Activated CD4-positive, alpha-beta T cell treated with anti-CD3 and anti-CD28 coated beads, Interleukin-2, amount 50 U/mL, for 4 hours (primary cell): ENCODE data around the gene ZBED5.

Source experiments
- DNase-seq, 2 experiments: peaks; one replicate each; pipeline ENCODE4 v3.0.0-alpha.2; 2020

Gene ZBED5

GRCh38 chr11:10878408-10879214, 20.8 kb upstream of the ZBED5 start:
- DNase-seq: no peak

DNA sequence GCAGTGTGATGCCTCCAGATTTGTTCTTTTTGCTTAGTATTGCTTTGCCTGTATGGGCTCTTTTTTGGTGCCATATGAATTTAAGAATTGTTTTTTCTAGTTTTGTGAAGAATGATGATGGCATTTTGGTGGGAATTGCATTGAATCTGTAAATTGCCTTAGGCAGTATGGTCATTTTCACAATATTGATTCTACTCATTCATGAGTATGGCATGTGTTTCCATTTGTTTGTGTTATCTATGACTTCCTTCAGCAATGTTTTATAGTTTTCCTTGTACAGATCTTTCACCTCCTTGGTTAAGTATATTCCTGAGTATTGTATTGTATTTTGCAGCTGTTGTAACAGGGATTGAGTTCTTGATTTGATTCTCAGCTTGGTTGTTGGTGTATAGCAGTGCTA, 18.3 kb upstream of the ZBED5 start:
- no peak for DNase-seq

- DNase-seq: no peak
These were observed 17.7 kb upstream of the ZBED5 start for GRCh38 chr11:10875430-10876021.

GRCh38 chr11:10872097-10872496, 14.2 kb upstream of the ZBED5 start:
- no peak for DNase-seq

DNA sequence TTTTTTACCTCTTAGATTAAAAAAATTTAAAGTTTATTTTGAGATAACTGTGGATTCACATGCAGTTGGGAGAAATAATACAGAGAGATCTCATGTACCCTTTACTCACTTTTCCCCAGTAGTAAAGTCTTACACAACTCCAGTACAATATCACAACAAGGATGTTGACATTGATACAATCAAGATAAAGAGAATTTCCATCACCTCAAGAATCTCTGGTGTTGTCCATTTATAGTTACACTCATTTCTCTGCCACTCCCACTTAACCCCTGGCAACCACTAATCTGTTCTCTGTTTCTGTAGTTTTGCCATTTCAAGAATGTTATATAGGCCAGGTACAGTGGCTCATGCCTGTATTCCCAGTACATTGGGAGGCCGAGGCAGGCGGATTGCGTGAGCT, 10.5 kb upstream of the ZBED5 start:
- DNase-seq: no peak

DNA sequence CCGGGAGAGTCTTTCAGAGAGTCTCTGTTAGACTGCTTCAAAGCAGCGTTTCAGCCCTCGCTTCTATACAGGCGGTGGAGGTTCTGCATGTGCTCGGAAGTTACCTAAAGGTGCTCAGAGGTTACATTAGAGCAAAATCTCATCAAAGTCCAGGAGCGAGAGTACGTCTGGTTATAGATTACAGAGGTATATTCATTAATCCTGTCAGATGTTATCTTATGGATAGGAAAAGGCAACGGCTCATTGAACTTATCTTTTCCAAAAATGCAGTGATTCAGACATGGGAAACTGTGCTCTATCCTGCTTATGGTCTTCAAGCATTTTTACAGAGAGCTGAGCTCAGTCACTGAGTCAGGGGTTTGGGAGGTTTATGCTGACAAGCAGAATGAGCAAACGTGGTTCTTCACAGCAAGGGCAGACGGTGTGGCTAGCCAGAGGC, 9.1 kb upstream of the ZBED5 start:
- no peak for DNase-seq

DNA sequence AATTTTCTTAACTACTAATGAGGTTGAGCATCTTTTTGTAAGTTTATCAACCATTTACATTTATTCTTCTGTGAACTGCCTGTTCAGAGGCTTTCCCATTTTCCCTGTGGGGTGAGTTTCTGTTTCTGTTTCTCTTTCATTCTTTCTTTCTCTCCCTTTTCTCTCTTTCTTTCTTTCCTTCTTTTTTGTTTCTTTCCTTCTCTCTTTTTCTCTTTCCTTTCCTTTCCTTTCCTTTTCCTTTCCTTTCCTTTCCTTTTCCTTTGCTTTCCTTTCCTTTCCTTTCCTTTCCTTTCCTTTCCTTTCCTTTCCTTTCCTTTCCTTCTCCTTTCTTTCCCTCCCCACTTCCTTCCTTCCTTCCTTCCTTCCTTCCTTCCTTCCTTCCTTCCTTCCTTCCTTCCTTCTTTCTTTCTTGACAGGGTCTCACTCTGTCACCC, 8.0 kb upstream of the ZBED5 start:
- DNase-seq: no peak

GRCh38 chr11:10864688-10865087, 6.8 kb upstream of the ZBED5 start:
- DNase-seq: no peak

GRCh38 chr11:10862446-10862845, 4.6 kb upstream of the ZBED5 start:
- no peak for DNase-seq

- DNase-seq: no peak
These were observed 3.9 kb upstream of the ZBED5 start for GRCh38 chr11:10861799-10862198.

DNA sequence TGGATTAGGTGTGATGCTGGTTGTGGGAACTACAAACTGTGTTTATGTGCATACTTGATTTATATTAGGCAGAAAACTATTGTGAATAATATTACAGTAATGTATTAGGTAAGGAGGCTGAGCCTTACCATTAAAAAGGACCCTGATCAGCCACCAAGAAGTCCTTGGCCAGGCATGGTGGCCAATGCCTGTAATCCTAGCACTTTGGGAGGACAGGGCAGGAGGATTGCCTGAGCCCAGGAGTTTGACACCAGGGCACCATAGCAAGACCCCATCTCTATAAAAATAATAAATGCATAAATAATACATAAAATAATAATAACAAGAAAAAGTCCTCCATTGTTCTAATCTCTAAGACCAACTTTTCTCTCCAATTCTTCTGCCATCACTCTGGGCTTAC, 3.2 kb upstream of the ZBED5 start:
- DNase-seq: no peak

DNA sequence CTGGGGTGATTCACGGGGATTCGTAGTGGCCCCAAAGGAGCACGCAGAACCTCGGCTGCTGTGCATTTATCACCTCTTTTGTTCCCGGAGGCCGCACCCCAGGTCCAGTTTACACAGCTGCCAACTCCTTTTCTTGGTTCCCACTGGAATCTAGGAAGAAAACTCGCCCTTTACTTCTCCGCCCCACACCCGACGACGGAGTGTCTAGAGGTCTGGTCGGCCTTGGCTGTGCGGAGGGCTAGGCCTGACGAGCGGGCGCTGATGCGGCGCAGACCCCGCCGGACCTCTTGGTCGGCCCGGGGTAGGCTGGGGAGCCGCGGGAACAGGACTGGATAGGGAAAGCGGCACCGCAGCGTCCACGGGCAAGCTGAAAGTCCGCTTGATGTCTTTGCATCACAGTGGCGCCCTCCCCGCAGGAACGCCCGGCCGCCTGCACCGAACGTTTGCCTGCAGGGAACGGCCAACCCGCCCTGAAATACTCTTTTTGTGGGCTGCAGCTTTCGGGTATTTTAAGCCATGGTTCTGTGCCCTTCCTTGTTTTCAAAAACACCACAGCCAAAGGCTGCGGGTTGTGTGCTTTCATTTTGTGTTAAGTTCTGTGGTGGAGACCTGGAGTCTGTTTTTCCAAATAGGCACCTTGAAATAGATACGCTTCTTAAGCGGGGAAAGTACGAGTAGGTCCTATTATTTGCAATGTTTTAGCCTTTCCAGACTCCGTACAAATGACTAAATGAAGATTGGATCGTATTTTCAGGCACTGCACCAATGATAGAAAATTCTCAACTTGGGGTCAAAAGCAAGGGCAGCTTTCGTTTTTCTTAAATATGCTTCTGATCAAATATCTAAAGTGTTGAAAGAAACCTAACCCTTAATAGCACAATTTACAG, 829 bp upstream of the ZBED5 start:
- peak; percentile 27 for DNase-seq

DNA sequence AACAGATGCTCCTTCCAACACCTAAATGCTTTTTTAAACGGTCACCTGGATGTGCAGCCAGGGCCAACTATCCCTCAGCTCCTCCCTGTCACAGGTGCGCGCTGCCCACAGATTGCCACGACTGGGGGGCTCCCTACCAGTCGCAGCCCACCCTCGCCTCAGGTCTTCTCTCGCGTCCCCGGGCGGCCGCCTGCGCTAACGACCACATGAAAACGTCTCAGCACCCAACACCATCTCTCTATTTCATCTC, 469 bp downstream of the ZBED5 start:
- DNase-seq: no peak

DNA sequence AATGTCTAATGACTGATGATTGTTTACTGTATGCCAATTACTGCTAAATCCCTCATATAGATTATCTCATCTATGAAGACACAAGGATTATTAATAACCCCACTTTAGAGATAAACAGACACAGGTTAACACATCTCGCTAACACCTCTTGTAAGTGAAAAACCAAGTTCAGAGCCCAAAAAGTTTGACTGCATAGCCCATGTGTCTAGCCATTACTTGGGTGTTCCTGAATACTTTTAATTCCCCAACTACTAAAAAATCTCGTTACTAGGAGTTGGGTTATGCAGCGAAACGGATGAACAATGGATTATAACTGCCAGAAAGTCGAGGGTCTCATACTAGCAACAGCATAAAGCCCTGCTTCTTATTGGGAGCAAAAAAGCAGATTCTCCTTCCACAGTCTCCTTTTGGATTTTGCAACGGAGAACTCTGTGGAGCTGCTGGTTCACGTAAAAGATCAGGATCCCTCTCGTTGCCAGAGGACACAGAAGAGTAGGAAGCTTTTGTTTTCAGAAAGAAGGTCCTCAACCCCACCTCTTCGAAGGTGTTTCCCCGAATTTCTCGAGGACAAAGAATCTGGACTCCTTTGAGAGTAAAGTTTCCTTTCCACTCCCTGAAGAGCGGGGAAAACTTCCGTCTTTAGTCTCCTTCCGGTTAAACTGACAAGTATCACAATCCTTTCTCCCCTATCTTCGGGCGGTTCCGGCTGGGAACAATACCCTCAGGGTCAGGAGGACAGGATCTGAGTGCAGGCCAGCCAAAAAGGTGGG, 979 bp downstream of the ZBED5 start:
- no peak for DNase-seq

- DNase-seq: no peak
These were observed 2.6 kb downstream of the ZBED5 start for GRCh38 chr11:10855295-10855694.

DNA sequence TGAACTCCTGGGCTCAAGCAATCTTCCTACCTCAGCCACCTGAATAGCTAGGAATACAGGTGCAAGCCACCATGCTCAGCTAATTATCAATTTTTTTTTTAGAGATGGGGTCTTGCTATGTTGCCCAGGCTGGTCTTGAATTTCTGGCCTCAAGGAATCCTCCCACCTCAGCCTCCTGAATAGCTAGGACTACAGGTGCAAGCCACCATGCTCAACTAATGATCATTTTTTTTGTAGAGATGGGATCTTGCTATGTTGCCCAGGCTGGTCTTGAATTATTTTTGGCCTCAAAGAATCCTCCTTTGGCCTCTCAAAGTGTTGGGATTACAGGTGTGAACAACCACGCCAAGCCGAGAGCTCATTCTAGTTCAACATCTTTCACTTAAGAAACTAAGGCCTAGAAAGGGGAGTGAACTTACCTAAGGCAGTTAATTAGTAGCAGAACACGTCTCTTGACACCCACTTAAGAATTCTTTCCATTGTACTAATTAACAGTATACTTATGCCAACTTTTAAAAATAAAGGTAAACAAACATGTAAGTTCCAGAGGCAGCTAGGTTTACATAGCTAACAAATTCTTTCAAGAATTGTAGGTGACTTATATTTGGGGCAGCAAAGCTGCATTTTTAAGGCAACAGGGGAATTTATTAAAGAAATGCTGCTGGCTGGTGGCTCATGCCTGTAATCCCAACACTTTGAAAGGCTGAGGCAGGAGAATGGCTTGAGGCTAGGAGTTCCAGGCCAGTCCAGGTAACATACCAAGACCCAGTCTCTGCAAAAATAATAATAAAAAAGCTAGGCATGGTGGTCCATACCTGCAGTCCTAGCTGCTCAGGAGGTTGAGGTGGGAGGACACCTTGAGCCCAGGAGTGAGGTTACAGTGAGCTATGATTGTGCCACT, 9.6 kb downstream of the ZBED5 start:
- DNase-seq: no peak

- no peak for DNase-seq
These were observed 11.2 kb downstream of the ZBED5 start for GRCh38 chr11:10846660-10847059.

- no peak for DNase-seq
These were observed 12.3 kb downstream of the ZBED5 start for GRCh38 chr11:10845589-10845988.

DNA sequence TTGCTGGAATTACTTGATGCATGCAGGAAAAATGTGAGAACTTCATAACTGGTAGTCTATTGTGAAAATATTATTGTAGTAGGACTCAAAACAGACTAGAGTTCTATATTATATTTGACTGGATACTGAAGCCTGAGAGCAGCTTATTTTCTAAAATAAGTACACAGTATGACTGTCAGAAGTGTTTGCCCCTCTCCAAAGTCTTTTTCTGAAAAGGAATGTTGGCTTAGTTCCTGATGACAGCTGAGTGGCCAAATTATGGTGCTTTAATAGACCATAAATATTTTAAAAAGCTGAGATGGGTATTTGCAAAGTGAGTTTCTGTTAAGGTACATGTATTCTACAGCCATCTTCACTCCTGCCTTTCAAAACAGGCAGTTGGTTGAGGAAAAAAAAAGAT, 13.1 kb downstream of the ZBED5 start:
- no peak for DNase-seq

DNA sequence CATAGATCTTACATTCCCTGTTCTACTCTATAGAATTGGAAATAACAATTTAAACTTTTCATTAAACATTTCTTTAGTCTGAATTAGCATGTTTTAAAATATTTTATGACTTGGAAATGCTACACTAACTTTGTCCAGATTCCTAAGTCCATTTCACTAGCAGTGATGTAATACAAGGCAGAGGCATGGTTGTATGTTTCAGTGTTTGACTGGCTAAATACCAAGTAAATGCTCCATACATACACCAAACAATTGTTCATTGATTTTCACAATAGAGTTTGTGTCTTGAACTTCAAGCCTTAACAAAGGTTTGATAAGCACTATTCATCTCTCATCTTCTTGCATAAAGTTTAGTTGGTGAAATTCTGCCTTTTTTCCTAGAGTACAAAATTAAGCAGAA, 13.5 kb downstream of the ZBED5 start:
- no peak for DNase-seq

- no peak for DNase-seq
These were observed 19.0 kb downstream of the ZBED5 start for GRCh38 chr11:10838881-10839280.

GRCh38 chr11:10838083-10838482, 19.8 kb downstream of the ZBED5 start:
- no peak for DNase-seq
